B cell (primary cell): ENCODE data around the gene ERVH48-1.
"Not testable (repeated sequence)": the region's sequence is repeated elsewhere in the genome, so short reads cannot be mapped to it uniquely, and the experiment has no call there.

Experiments
- EZH2 ChIP-seq: IDR thresholded peaks from 2 replicates; pipeline ENCODE4 v1.6.1; 2012; ENCODE audit warnings: borderline replicate concordance, low read depth, mild to moderate bottlenecking, moderate library complexity, low read length; ENCODE audit not compliant: insufficient read depth, poor library complexity, severe bottlenecking
- TF ChIP-seq, protein P1 (sequence below): fragments of 200-600 bp; IDR thresholded peaks from one replicate; pipeline ENCODE4 v1.8.0; 2022; ENCODE audit warnings: antibody characterized with exemption, mild to moderate bottlenecking

DNA sequence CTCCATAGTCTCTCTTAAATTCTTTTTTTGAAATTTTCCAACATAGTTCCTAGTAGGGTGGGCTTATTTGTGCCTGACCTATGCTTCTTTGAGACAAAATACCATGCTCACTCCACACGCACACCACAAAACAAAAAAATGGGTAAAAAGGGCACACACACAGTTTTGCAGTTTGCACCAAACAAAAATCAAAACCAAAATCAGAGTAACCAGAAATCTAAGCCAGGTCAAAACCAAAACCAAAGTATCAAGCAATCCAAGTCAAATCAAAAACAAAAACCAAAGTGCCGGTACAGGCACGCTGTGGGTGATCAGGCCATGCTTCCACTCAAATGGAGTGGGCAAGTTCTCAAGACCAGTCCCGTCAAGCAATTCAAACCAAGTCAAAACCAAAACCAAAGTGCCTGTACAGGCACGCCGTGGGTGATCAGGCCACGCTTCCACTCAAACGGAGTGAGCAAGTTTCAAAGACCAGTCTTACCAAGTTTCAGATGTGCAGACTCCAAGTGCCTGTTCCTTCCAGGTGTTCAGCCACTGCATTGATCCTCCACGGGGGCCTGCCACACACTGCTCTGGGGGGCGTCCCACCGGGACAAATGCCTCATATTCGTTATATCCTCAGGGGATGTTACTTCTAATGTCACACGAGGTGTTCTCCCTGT lies 23.8 kb upstream of the ERVH48-1 start:
- TF ChIP-seq, protein P1, sequence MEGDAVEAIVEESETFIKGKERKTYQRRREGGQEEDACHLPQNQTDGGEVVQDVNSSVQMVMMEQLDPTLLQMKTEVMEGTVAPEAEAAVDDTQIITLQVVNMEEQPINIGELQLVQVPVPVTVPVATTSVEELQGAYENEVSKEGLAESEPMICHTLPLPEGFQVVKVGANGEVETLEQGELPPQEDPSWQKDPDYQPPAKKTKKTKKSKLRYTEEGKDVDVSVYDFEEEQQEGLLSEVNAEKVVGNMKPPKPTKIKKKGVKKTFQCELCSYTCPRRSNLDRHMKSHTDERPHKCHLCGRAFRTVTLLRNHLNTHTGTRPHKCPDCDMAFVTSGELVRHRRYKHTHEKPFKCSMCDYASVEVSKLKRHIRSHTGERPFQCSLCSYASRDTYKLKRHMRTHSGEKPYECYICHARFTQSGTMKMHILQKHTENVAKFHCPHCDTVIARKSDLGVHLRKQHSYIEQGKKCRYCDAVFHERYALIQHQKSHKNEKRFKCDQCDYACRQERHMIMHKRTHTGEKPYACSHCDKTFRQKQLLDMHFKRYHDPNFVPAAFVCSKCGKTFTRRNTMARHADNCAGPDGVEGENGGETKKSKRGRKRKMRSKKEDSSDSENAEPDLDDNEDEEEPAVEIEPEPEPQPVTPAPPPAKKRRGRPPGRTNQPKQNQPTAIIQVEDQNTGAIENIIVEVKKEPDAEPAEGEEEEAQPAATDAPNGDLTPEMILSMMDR, result not testable (repeated sequence)
- TF ChIP-seq EZH2, result not testable (repeated sequence)
